WI38 (cell line): Measurements from ENCODE around the gene RNASEH2A.

ENCODE experiments used
- H3K4me3 ChIP-seq: 2 replicates; pipeline ENCODE4 v1.5.1; 2011; ENCODE audit warnings: low read depth, mild to moderate bottlenecking, control low read depth, low read length
- CTCF ChIP-seq: IDR thresholded peaks from 2 replicates; pipeline ENCODE4 v1.5.1; 2012; ENCODE audit warnings: low read depth, mild to moderate bottlenecking, control low read depth, low read length

RNASEH2A gene

GRCh38 chr19:12806242-12807081 lies at the start of gene RNASEH2A:
Gene RNASEH2A, plus strand, starts transcription at chr19:12806584. Its CDS starts 90 bp downstream, at chr19:12806674.
- TF ChIP-seq CTCF, result no peak
- H3K4me3 ChIP-seq, result peak within 1 kb of the TSS; percentile 78

DNA sequence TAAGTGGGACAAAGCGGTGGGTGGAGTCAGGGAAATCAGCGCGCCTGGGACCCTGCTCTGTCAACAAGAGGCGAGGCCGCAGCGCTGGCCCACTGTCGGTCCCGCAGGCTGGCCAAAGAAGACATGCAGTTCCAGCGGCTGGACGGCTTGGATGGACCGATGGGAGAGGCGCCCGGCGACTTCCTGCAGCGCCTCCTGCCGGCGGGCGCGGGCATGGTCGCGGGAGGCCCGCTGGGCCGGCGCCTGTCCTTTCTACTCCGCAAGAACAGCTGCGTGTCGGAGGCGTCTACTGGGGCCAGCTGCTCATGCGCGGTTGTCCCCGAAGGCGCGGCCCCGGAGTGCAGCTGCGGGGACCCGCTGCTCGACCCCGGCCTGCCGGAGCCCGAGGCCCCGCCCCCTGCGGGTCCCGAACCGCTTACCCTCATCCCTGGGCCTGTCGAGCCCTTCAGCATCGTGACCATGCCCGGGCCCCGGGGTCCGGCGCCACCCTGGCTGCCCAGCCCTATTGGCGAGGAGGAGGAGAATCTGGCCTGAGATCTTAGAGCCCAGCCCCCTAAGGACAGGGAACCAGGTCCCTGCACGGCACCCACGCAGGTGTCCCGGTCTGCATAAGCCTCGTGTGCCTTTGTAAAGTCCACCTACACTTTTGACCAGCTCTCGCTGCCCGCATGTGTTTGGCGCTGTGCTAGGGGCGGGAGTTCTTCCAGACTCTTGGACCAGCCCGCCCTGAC lies 48.7 kb upstream of the RNASEH2A start:
- peak; percentile 92 for TF ChIP-seq CTCF
- peak overlapping the region; percentile 51 for H3K4me3 ChIP-seq

GRCh38 chr19:12759686-12760085 lies 46.7 kb upstream of the RNASEH2A start:
- TF ChIP-seq CTCF, result no peak
- H3K4me3 ChIP-seq, result no peak overlapping the region

GRCh38 chr19:12763100-12763499 lies 43.3 kb upstream of the RNASEH2A start:
- no peak overlapping the region for H3K4me3 ChIP-seq
- no peak for TF ChIP-seq CTCF

DNA sequence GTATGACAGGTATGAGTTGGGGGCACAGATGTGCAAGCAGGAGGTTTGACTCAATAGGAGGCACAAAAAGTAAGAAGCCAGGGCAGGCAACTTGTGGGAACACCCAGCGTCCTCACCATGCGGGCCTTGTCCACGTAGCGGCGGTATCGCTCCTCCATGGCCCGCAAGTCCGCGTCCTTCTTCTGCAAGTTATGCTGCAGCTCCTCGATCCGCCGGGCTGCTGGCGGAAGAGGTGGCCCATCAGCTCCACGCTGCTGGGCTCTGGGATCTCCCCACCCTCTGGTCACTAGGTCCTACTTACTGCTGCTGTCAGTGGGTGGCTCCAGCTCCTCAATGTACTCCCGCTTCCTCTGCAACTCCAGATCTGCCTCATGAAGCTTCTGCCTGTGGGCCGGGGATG lies 41.7 kb upstream of the RNASEH2A start:
- TF ChIP-seq CTCF, result no peak
- H3K4me3 ChIP-seq, result no peak overlapping the region

DNA sequence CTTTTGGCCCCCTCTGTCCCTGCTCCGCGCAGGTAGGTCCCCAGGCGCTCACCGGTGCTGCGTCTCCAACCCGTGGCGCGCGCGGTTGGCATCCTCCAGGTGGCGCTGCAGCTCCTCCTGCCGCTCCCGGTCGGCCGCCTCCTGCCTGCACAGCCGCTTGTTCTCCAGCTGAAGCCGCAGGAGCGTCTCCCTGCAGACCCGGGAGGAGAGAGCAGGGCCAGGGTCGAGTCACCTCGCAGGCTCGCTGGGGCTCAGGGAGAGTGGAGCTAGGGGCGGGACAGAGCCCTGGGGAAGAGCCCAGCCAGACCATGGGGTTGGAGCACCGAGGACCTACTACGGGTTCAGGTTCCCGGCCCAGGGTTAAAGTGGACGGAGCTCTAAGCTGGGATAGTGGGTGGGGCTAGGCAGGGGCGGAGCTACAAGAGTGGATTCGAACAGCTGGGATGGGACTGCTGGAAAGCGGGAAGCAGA lies 40.3 kb upstream of the RNASEH2A start:
- peak overlapping the region; percentile 51 for H3K4me3 ChIP-seq
- TF ChIP-seq CTCF, result peak; percentile 45

DNA sequence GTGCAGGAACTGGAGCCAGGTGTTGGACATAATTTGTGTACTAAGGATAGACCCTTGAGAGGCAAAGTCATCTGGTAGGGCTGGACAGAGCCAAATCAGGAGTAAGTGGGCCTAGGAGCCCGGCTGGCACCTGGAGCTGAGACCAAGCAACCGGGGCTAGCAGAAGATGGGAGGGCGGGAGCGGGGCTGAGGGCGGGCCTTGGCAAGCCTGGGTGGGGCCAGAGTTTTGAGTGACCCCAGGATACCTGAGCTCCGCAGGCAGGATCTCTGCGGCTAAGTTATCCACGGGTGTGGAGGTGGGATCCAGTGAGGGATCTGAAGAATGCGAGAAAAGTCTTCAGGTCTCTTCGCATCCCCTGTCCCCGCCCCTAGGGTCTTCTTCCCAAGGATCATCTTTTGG lies 39.2 kb upstream of the RNASEH2A start:
- no peak for TF ChIP-seq CTCF
- no peak overlapping the region for H3K4me3 ChIP-seq
